Central memory CD4-positive, alpha-beta T cell (primary cell): Measurements from ENCODE around the gene FMO2.

Experiments
- DNase-seq: peaks from one replicate; pipeline ENCODE4 v3.0.0; 2022

FMO2 gene

DNA sequence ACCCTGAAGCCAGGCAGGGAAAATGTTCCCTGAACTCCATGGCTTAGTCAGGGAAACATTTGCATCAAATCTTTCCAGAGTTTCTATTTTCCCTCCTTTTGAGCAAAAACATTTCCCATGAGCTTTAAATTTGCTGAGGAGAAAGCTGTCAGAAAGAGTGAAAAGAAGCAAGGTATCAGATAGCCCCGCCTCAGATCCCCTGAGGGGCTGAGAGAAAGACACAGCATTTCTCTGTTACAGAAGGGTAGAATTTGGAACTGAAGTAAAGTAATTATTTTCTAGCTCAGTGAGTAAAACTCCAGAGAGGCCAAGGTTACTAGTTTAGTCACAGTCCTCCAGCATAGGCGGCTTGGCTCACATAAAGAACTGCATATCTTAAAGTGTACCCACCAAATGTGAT is 73.8 kb downstream of the FMO2 start:
- DNase-seq, result no peak
